HepG2 (cell line): ENCODE data around the gene ADAMTS14. TPM values are rescaled to one million over a fixed set of nuclear protein-coding genes. Genes with fewer than 3 reads are reported as not detected.

ENCODE experiments used
- ATAC-seq: fragments of 200-7000 bp; cut with Tn5 transposase; 3 replicates; pipeline ENCODE4 v1.9.1; 2020; ENCODE audit warnings: mild to moderate bottlenecking, moderate library complexity
- BruUV-seq: library from RNA; stranded (reverse); fragments of 400-500 nt; replicated peaks from 2 replicates; lab custom pipeline; 2021; lab: Mats Ljungman, UMichigan
- CTCF ChIA-PET: fragments of 300-600 bp; formaldehyde crosslinking; extraction: SDS; loops from one replicate; lab custom pipeline; 2021; ENCODE audit warnings: low total read pairs, inconsistent platforms, low intra/inter-chr PET ratio; lab: Yijun Ruan, JAX
- POLR2A ChIA-PET: fragments of 350-600 bp; sonication (Branson Sonifier 250); formaldehyde crosslinking; loops from one replicate; lab custom pipeline; 2020; ENCODE audit warnings: antibody characterized with exemption, inconsistent platforms; lab: Yijun Ruan, JAX
- DNase-seq: peaks from one replicate; pipeline ENCODE4 v3.0.0-alpha.2; 2015; ENCODE audit warnings: low spot score
- FAIRE-seq: peaks from 3 replicates; lab custom pipeline; 2011; peaks lifted over from hg19 to GRCh38; lab: Jason Lieb, UNC
- H2AFZ ChIP-seq: one replicate; pipeline ENCODE4 v1.6.1; 2011; ENCODE audit warnings: low read length, inconsistent platforms
- H3K27ac ChIP-seq: fragments of 300-600 bp; 3 replicates; pipeline ENCODE4 v1.8.0; 2011; ENCODE audit warnings: mixed run types, mild to moderate bottlenecking, mixed read lengths, low read length, inconsistent platforms; ENCODE audit not compliant: insufficient read depth; ENCODE audit errors: extremely low read length
- H3K27me3 ChIP-seq, 2 experiments: fragments of 200-600 bp in 1 of 2; 2 replicates in 1 of 2; 3 replicates in 1 of 2; pipeline versions ENCODE4 v1.6.0 to v1.8.0; 2011; ENCODE audit warnings: low read length in 2 of 2, mild to moderate bottlenecking in 2 of 2, moderate library complexity in 2 of 2, inconsistent platforms in 1 of 2; ENCODE audit not compliant: insufficient read depth in 2 of 2, control insufficient read depth in 1 of 2
- H3K36me3 ChIP-seq, 2 experiments: fragments of 200-600 bp in 1 of 2; replicated peaks in 1 of 2; 2 replicates in 1 of 2; 3 replicates in 1 of 2; pipeline versions ENCODE4 v1.5.1 to v1.8.0; 2011; ENCODE audit warnings: low read length in 2 of 2, inconsistent platforms in 1 of 2; ENCODE audit not compliant: insufficient read depth in 2 of 2, control insufficient read depth in 1 of 2
- H3K4me1 ChIP-seq: 2 replicates; pipeline ENCODE4 v1.5.1; 2012; ENCODE audit warnings: low read length, inconsistent platforms; ENCODE audit not compliant: insufficient read depth
- H3K4me2 ChIP-seq: 2 replicates; pipeline ENCODE4 v1.6.0; 2011; ENCODE audit warnings: low read depth, low read length, inconsistent platforms
- H3K4me3 ChIP-seq, 3 experiments: fragments of 200-600 bp in 1 of 3; sonication (generic), shearing (Covaris generic) in 1 of 3; replicated peaks in 1 of 3; 2 replicates each; pipeline ENCODE4 v1.5.1; 2011 to 2016; ENCODE audit warnings: low read length in 3 of 3, inconsistent platforms in 2 of 3, low read depth in 2 of 3, mild to moderate bottlenecking in 2 of 3, control low read depth in 1 of 3, mixed read lengths in 1 of 3; ENCODE audit not compliant: insufficient read depth in 1 of 3
- H3K79me2 ChIP-seq: one replicate; pipeline ENCODE4 v1.6.1; 2011; ENCODE audit warnings: low read length, inconsistent platforms; ENCODE audit not compliant: insufficient read depth
- H3K9ac ChIP-seq: 2 replicates; pipeline ENCODE4 v1.6.0; 2011; ENCODE audit warnings: mild to moderate bottlenecking, low read depth, low read length, inconsistent platforms; ENCODE audit not compliant: insufficient read depth
- H3K9me3 ChIP-seq: 2 replicates; pipeline ENCODE4 v1.5.1; 2012; ENCODE audit warnings: mild to moderate bottlenecking, low read length
- H4K20me1 ChIP-seq: 2 replicates; pipeline ENCODE4 v1.6.0; 2011; ENCODE audit warnings: inconsistent platforms, mild to moderate bottlenecking, low read length, moderate library complexity; ENCODE audit not compliant: insufficient read depth
- ARNTL ChIP-seq: sonication (generic); formaldehyde crosslinking; IDR thresholded peaks from 2 replicates; pipeline ENCODE4 v1.4.0; 2020; ENCODE audit warnings: mild to moderate bottlenecking, missing genetic modification reagents
- BCL3 ChIP-seq: sonication (generic); formaldehyde crosslinking; IDR thresholded peaks from 2 replicates; pipeline ENCODE4 v1.5.1; 2020; ENCODE audit warnings: mild to moderate bottlenecking, missing genetic modification reagents, moderate library complexity
- ESRRA ChIP-seq: sonication (generic); formaldehyde crosslinking; IDR thresholded peaks from 2 replicates; pipeline ENCODE4 v1.5.1; 2020; ENCODE audit warnings: mild to moderate bottlenecking, low read depth, missing genetic modification reagents
- FOSL2 ChIP-seq: sonication (generic); formaldehyde crosslinking; IDR thresholded peaks from 2 replicates; pipeline ENCODE4 v1.4.0; 2020; ENCODE audit warnings: missing genetic modification reagents
- HNF4A ChIP-seq: sonication (generic); formaldehyde crosslinking; IDR thresholded peaks from 2 replicates; pipeline ENCODE4 v1.4.0; 2020; ENCODE audit warnings: missing genetic modification reagents
- MAX ChIP-seq: IDR thresholded peaks from 2 replicates; pipeline ENCODE4 v1.6.1; 2012; ENCODE audit warnings: inconsistent platforms
- MXI1 ChIP-seq: IDR thresholded peaks from 3 replicates; pipeline ENCODE4 v1.6.1; 2012; ENCODE audit warnings: low read depth, low read length, inconsistent platforms, borderline replicate concordance
- RNF2 ChIP-seq: fragments of 450-650 bp; conservative IDR thresholded peaks from 2 replicates; pipeline ENCODE4 v1.6.1; 2016; ENCODE audit warnings: low read depth
- SMARCE1 ChIP-seq: fragments of 450-650 bp; IDR thresholded peaks from 2 replicates; pipeline ENCODE4 v1.6.1; 2017; ENCODE audit warnings: borderline replicate concordance
- TEAD2 ChIP-seq: sonication (generic); formaldehyde crosslinking; IDR thresholded peaks from 2 replicates; pipeline ENCODE4 v1.9.0; 2021; ENCODE audit warnings: missing genetic modification reagents
- TERF1 ChIP-seq: sonication (generic); formaldehyde crosslinking; IDR thresholded peaks from 2 replicates; pipeline ENCODE4 v1.8.0; 2022; ENCODE audit warnings: mild to moderate bottlenecking, missing genetic modification reagents, moderate library complexity
- ZNF253 ChIP-seq: sonication (generic); formaldehyde crosslinking; IDR thresholded peaks from 2 replicates; pipeline ENCODE4 v1.8.0; 2022; ENCODE audit warnings: mild to moderate bottlenecking, missing genetic modification reagents, borderline replicate concordance
- ZNF564 ChIP-seq: sonication (generic); formaldehyde crosslinking; IDR thresholded peaks from 2 replicates; pipeline ENCODE4 v1.8.1; 2023; ENCODE audit warnings: mild to moderate bottlenecking, missing genetic modification reagents
- whole genome bisulfite sequencing: methylation state at CpG from one replicate; pipeline ENCODE4 v1.1.6; 2017; ENCODE audit warnings: low lambda C conversion rate; 5-methylcytosine and 5-hydroxymethylcytosine counted together
- in situ Hi-C: cut with HindIII; loops from 2 replicates; pipeline ENCODE4 v1.10.0; 2017; ENCODE audit warnings: low pct_unique_long_range_greater_than_20kb; ENCODE audit not compliant: extremely low pct_ligation_motif_present
- intact Hi-C: fragments of 100-400 bp; cut with micrococcal nuclease; formaldehyde crosslinking; loops from one replicate; pipeline ENCODE4 v1.10.0; 2022; ENCODE audit not compliant: unreplicated experiment
- polyA plus RNA-seq, 8 experiments: library from polyadenylated mRNA; depleted of rRNA in 3 of 8; stranded (reverse) in 7 of 8; unstranded in 1 of 8; fragments of >200 nt; fragmentation: Illumina TruSeq in 4 of 8; extraction: Trizol in 4 of 8; gene quantifications; 2 replicates each; pipeline versions ENCODE4 v1.2.1 to v1.2.3, GENCODE V29; 2011 to 2016; ENCODE audit warnings: low read depth in 4 of 8, missing spikeins in 1 of 8, mixed read lengths in 1 of 8; ENCODE audit not compliant: insufficient read depth in 1 of 8
- total RNA-seq, 5 experiments: library from RNA; depleted of rRNA; stranded (reverse); fragments of >200 nt; fragmentation: Illumina TruSeq; extraction: Trizol; gene quantifications; 2 replicates each; pipeline ENCODE4 v1.2.3, GENCODE V29; 2016; ENCODE audit warnings: low read depth in 1 of 5

ADAMTS14 gene
- total and polyA plus RNA-seq, 2 of the 13 experiments (the other 11 are each of a cell fraction or from before 2014, with no cell fraction given), result 0.04 to 0.07 TPM

GRCh38 chr10:70737250-70737649, 64.9 kb downstream of the ADAMTS14 start (continued):
- 0 out of 2 replicates have a peak, but pooled peaks have one; percentile 34 for TF ChIP-seq ESRRA (CRISPR knock-in tag)
- no peak for TF ChIP-seq BCL3 (CRISPR knock-in tag)
- no peak for TF ChIP-seq SMARCE1
- TF ChIP-seq MXI1, result no peak
- TF ChIP-seq FOSL2, result peak; percentile 44; the same call in 1 of the 2 replicates
- 0 out of 2 replicates have a peak, but pooled peaks have one; percentile 12 for TF ChIP-seq HNF4A (CRISPR knock-in tag)
- TF ChIP-seq ARNTL (CRISPR knock-in tag), result peak; percentile 79
- TF ChIP-seq MAX, result no peak
- no peak for TF ChIP-seq TEAD2 (CRISPR knock-in tag)

GRCh38 chr10:70738006-70738760, 65.9 kb downstream of the ADAMTS14 start:
- no peak overlapping the region for H3K4me3 ChIP-seq
- no peak for FAIRE-seq
- H4K20me1 ChIP-seq, result no peaks in the 10 kb centered on the region
- no peaks in the 10 kb centered on the region for H3K27me3 ChIP-seq
- no TSS peak for BruUV-seq
- in situ Hi-C loops, result no loop called here
- no peak overlapping the region for H3K27ac ChIP-seq
- H3K36me3 ChIP-seq, result no peaks in the 10 kb centered on the region
- peak; percentile 37; the same call in 1 of the 3 replicates for ATAC-seq
- POLR2A ChIA-PET, result no interaction called here
- no peak overlapping the region for H3K9ac ChIP-seq
- peaks cover 40% of the 10 kb centered on the region for H3K4me1 ChIP-seq
- CTCF ChIA-PET, result no interaction called here
- no peak for DNase-seq
- no peak for TF ChIP-seq TERF1 (CRISPR knock-in tag)
- no peak for TF ChIP-seq RNF2
- no peak for TF ChIP-seq ZNF253 (CRISPR knock-in tag)
- no peak for TF ChIP-seq ZNF564 (CRISPR knock-in tag)
- no peaks in the 10 kb centered on the region for H3K9me3 ChIP-seq
- no peak overlapping the region for H3K4me2 ChIP-seq
- 92% methylated on average over 2 of the region's 3 CpGs for WGBS
- no peaks in the 10 kb centered on the region for H3K79me2 ChIP-seq
- intact Hi-C loops, result no loop called here
- H2AFZ ChIP-seq, result no peak overlapping the region
